Measurements from ENCODE around the gene KRTAP19-8. TPM values are rescaled to one million over a fixed set of nuclear protein-coding genes. Genes with fewer than 3 reads are reported as not detected.

Gene KRTAP19-8
- total RNA-seq, 4 donors from 2014 or later, result not detected

GRCh38 chr21:31078216-31078615 is 39.9 kb upstream of the KRTAP19-8 start:
- Histone ChIP-seq H3K27me3 (no peaks in the 10 kb centered on the region), H3K36me3 (no peaks in the 10 kb centered on the region), H3K9me3 (no peaks in the 10 kb centered on the region), H3K27ac (no peak overlapping the region), H3K4me1 (no peaks in the 10 kb centered on the region), H3K4me3 (no peak overlapping the region)
- in situ Hi-C loops (cut with MboI; ENCODE audit: low pct_ligation_motif_present in 1 of 4, low pct_unique_long_range_greater_than_20kb in 1 of 4, low sequenced_read_pairs in 3 of 4) (loop anchor here in 2 of 4 donors (25.0 kb wide), 2 partner anchors 741 to 1041 kb away; partner anchors contain the start of genes KRTAP23-1 (in 1 of the 2) and KRTAP27-1 (in 1 of the 2)), intact Hi-C loops (cut with DNase I; ENCODE audit: low total_unique reads) (no loop called here)
- TF ChIP-seq POLR2A (IDR thresholded peaks at IDR 0.05), result no peak
- TF ChIP-seq EP300 (IDR thresholded peaks at IDR 0.05; ENCODE audit: low read depth), result no peak
- no peak for TF ChIP-seq POLR2AphosphoS5 (IDR thresholded peaks at IDR 0.05)
- no peak for TF ChIP-seq CTCF (IDR thresholded peaks at IDR 0.05)
- no peak for DNase-seq
- whole genome bisulfite sequencing, 2 donors (ENCODE audit: low coverage in 1 of 2), result 76% methylated on average over 4 of the region's 4 CpGs; no CpG with 5 or more reads in 1 of the 2 donors

GRCh38 chr21:31075848-31076247 is 37.6 kb upstream of the KRTAP19-8 start:
- no peak overlapping the region for H3K27ac ChIP-seq
- H3K4me1 ChIP-seq, result no peaks in the 10 kb centered on the region
- TF ChIP-seq EP300 (IDR thresholded peaks at IDR 0.05; ENCODE audit: low read depth) (no peak), POLR2A (IDR thresholded peaks at IDR 0.05) (no peak)
- intact Hi-C loops (cut with DNase I; ENCODE audit: low total_unique reads), result no loop called here
- H3K36me3 ChIP-seq, result no peaks in the 10 kb centered on the region
- 89 to 92% methylated on average over 6 of the region's 6 CpGs for WGBS, 2 donors (ENCODE audit: low coverage in 1 of 2)
- no peaks in the 10 kb centered on the region for H3K9me3 ChIP-seq
- H3K4me3 ChIP-seq, result no peak overlapping the region
- no peaks in the 10 kb centered on the region for H3K27me3 ChIP-seq
- in situ Hi-C loops (cut with MboI; ENCODE audit: low pct_ligation_motif_present in 1 of 4, low pct_unique_long_range_greater_than_20kb in 1 of 4, low sequenced_read_pairs in 3 of 4), result loop anchor here in 2 of 4 donors (25.0 kb wide), 2 partner anchors 739 to 1039 kb away; partner anchors contain the start of genes KRTAP23-1 (in 1 of the 2) and KRTAP27-1 (in 1 of the 2)
- DNase-seq, result no peak

- H3K27ac ChIP-seq, result no peak overlapping the region
- WGBS, 2 donors (ENCODE audit: low coverage in 1 of 2), result 41 to 48% methylated on average over 2 to 4 of the region's 4 CpGs
- no peak overlapping the region for H3K4me3 ChIP-seq
- TF ChIP-seq CTCF (IDR thresholded peaks at IDR 0.05) (no peak), POLR2AphosphoS5 (IDR thresholded peaks at IDR 0.05) (no peak), POLR2A (IDR thresholded peaks at IDR 0.05) (no peak), EP300 (IDR thresholded peaks at IDR 0.05; ENCODE audit: low read depth) (no peak)
- intact Hi-C loops (cut with DNase I; ENCODE audit: low total_unique reads) (no loop called here), in situ Hi-C loops (cut with MboI; ENCODE audit: low pct_ligation_motif_present in 1 of 4, low pct_unique_long_range_greater_than_20kb in 1 of 4, low sequenced_read_pairs in 3 of 4) (loop anchor here in 1 of 4 donors (25.0 kb wide), 1 partner anchor 110 kb away; no protein-coding TSS in a partner anchor)
- no peaks in the 10 kb centered on the region for H3K4me1 ChIP-seq
- H3K27me3 ChIP-seq, result peaks cover 5% of the 10 kb centered on the region
- no peaks in the 10 kb centered on the region for H3K36me3 ChIP-seq
- no peak for DNase-seq
- no peaks in the 10 kb centered on the region for H3K9me3 ChIP-seq
Measured at GRCh38 chr21:31072533-31072932, 34.3 kb upstream of the KRTAP19-8 start.

- no peaks in the 10 kb centered on the region for H3K9me3 ChIP-seq
- in situ Hi-C loops (cut with MboI; ENCODE audit: low pct_ligation_motif_present in 1 of 4, low pct_unique_long_range_greater_than_20kb in 1 of 4, low sequenced_read_pairs in 3 of 4), result loop anchor here in 1 of 4 donors (25.0 kb wide), 1 partner anchor 103 kb away; no protein-coding TSS in a partner anchor
Measured at GRCh38 chr21:31064803-31065202, 26.5 kb upstream of the KRTAP19-8 start.

More at GRCh38 chr21:31064803-31065202, 26.5 kb upstream of the KRTAP19-8 start:
- no peak overlapping the region for H3K4me3 ChIP-seq
- H3K27ac ChIP-seq, result no peak overlapping the region
- H3K4me1 ChIP-seq, result no peaks in the 10 kb centered on the region
- intact Hi-C loops (cut with DNase I; ENCODE audit: low total_unique reads), result no loop called here
- no peaks in the 10 kb centered on the region for H3K36me3 ChIP-seq
- 70 to 82% methylated on average over 2 to 3 of the region's 3 CpGs for WGBS, 2 donors (ENCODE audit: low coverage in 1 of 2)
- no peaks in the 10 kb centered on the region for H3K27me3 ChIP-seq
- DNase-seq, result no peak
- TF ChIP-seq POLR2AphosphoS5 (IDR thresholded peaks at IDR 0.05) (no peak), CTCF (IDR thresholded peaks at IDR 0.05) (no peak), EP300 (IDR thresholded peaks at IDR 0.05; ENCODE audit: low read depth) (no peak), POLR2A (IDR thresholded peaks at IDR 0.05) (no peak)
